Measurements from ENCODE around the gene DLEU7. TPM values are rescaled to one million over a fixed set of nuclear protein-coding genes. Genes with fewer than 3 reads are reported as not detected.

Gene DLEU7
- total and polyA plus RNA-seq, 2 donors (not counting 1 experiment from before 2014, with no cell fraction given), result 0.07 to 0.25 TPM

GRCh38 chr13:50847501-50847900, 4.0 kb upstream of the DLEU7 start:
- CTCF ChIA-PET, result no interaction called here
- H3K27me3 ChIP-seq (replicated peaks in 1 of 4; ENCODE audit: control extremely low read depth in 1 of 4, control insufficient read depth in 3 of 4, insufficient read depth in 4 of 4, low read length in 3 of 4), result peaks cover 0 to 7% (median 3%) of the 10 kb centered on the region in 4 experiments

More at GRCh38 chr13:50847501-50847900, 4.0 kb upstream of the DLEU7 start:
- Histone ChIP-seq H4K20me1 (ENCODE audit: control insufficient read depth, insufficient read depth, low read length, poor library complexity, severe bottlenecking) (no peaks in the 10 kb centered on the region), H2AFZ (ENCODE audit: insufficient read depth, low read depth, low read length, poor library complexity, severe bottlenecking) (peak overlapping the region; percentile 79), H3K9me3 (ENCODE audit: control extremely low read depth in 1 of 3, control insufficient read depth in 2 of 3, insufficient read depth in 1 of 3, low read length in 2 of 3) (peaks cover 0 to 10% (median 0%) of the 10 kb centered on the region in 3 donors), H3K4me1 (ENCODE audit: control insufficient read depth in 2 of 2, insufficient read depth in 2 of 2, low read length in 2 of 2) (peaks cover 19 to 27% of the 10 kb centered on the region in 2 donors), H3K79me2 (ENCODE audit: control insufficient read depth, insufficient read depth, low read length) (no peaks in the 10 kb centered on the region), H3K4me3 (ENCODE audit: control extremely low read depth in 1 of 5, extremely low read depth in 1 of 5, insufficient read depth in 1 of 5, low read depth in 2 of 5, low read length in 4 of 5) (no peak overlapping the region), H3K36me3 (replicated peaks in 1 of 2; ENCODE audit: control extremely low read depth in 1 of 2, control insufficient read depth in 1 of 2, extremely low read depth in 1 of 2, insufficient read depth in 2 of 2, low read length in 1 of 2) (no peaks in the 10 kb centered on the region), H3K4me2 (replicated peaks; ENCODE audit: low read depth, low read length, poor library complexity, severe bottlenecking) (no peak overlapping the region), H3K9ac (ENCODE audit: low read length) (no peak overlapping the region), H3K27ac (ENCODE audit: low read length in 2 of 2) (no peak overlapping the region)
- H3K27me3 Mint-ChIP-seq, result peaks cover 6% of the 10 kb centered on the region
- TF ChIP-seq EZH2 (IDR thresholded peaks at IDR 0.05; ENCODE audit: borderline replicate concordance, insufficient read depth, low read depth, low read length, poor library complexity, severe bottlenecking) (no peak), CTCF (IDR thresholded peaks at IDR 0.05) (no peak)
- POLR2A ChIA-PET, result no interaction called here
- WGBS (ENCODE audit: insufficient coverage), result 95% methylated on average over 5 of the region's 5 CpGs
- intact Hi-C loops (cut with micrococcal nuclease), result no loop called here
- H3K27ac Mint-ChIP-seq, result no peak overlapping the region
- DNase-seq, result no peak
- no peak overlapping the region for H3K4me3 Mint-ChIP-seq
- peaks cover 2% of the 10 kb centered on the region for H3K9me3 Mint-ChIP-seq (ENCODE audit: insufficient read depth)
- peaks cover 26% of the 10 kb centered on the region for H3K4me1 Mint-ChIP-seq
- ATAC-seq (ENCODE audit: low read depth), result no peak
